Astrocyte (in vitro differentiated cells and primary cell): ENCODE measurements around the gene HSF4. TPM values are rescaled to one million over a fixed set of nuclear protein-coding genes. Genes with fewer than 3 reads are reported as not detected.

Experiments used
- DNase-seq: peaks from one replicate; pipeline ENCODE4 v3.0.0-alpha.2; 2010; ENCODE audit warnings: low read depth
- FAIRE-seq: peaks from 2 replicates; lab custom pipeline; 2011; peaks lifted over from hg19 to GRCh38; lab: Jason Lieb, UNC
- H2AFZ ChIP-seq: 2 replicates; pipeline ENCODE4 v1.6.0; 2012; ENCODE audit warnings: low read depth, low read length, inconsistent platforms
- H3K27ac ChIP-seq: 2 replicates; pipeline ENCODE4 v1.5.1; 2011; ENCODE audit warnings: low read depth, low read length, inconsistent platforms
- H3K27me3 ChIP-seq: 2 replicates; pipeline ENCODE4 v1.6.0; 2011; ENCODE audit warnings: low read length, inconsistent platforms; ENCODE audit not compliant: insufficient read depth
- H3K36me3 ChIP-seq: 2 replicates; pipeline ENCODE4 v1.5.1; 2011; ENCODE audit warnings: low read length, inconsistent platforms; ENCODE audit not compliant: insufficient read depth
- H3K4me1 ChIP-seq: 2 replicates; pipeline ENCODE4 v1.5.1; 2011; ENCODE audit warnings: low read length, inconsistent platforms; ENCODE audit not compliant: insufficient read depth
- H3K4me2 ChIP-seq: 2 replicates; pipeline ENCODE4 v1.6.0; 2012; ENCODE audit warnings: low read length, inconsistent platforms
- H3K4me3 ChIP-seq: 2 replicates; pipeline ENCODE4 v1.5.1; 2011; ENCODE audit warnings: low read depth, mild to moderate bottlenecking, low read length, inconsistent platforms; ENCODE audit not compliant: insufficient read depth
- H3K79me2 ChIP-seq: 2 replicates; pipeline ENCODE4 v1.6.0; 2012; ENCODE audit warnings: mild to moderate bottlenecking, low read length, inconsistent platforms; ENCODE audit not compliant: insufficient read depth
- H3K9ac ChIP-seq: 2 replicates; pipeline ENCODE4 v1.6.0; 2012; ENCODE audit warnings: mild to moderate bottlenecking, low read length, inconsistent platforms
- H3K9me3 ChIP-seq: 2 replicates; pipeline ENCODE4 v1.5.1; 2012; ENCODE audit warnings: low read depth, mild to moderate bottlenecking, low read length, inconsistent platforms; ENCODE audit not compliant: insufficient read depth
- H4K20me1 ChIP-seq: 2 replicates; pipeline ENCODE4 v1.6.0; 2012; ENCODE audit warnings: low read length, inconsistent platforms; ENCODE audit not compliant: insufficient read depth
- H3K27ac Mint-ChIP-seq: one replicate; pipeline ENCODE4 v1.8.0; 2021; ENCODE audit warnings: mild to moderate bottlenecking, mixed read lengths; ENCODE audit not compliant: unreplicated experiment
- H3K27me3 Mint-ChIP-seq: one replicate; pipeline ENCODE4 v1.8.0; 2021; ENCODE audit warnings: low read depth, mixed read lengths; ENCODE audit not compliant: unreplicated experiment
- H3K36me3 Mint-ChIP-seq: one replicate; pipeline ENCODE4 v1.8.0; 2021; ENCODE audit warnings: low read depth, mixed read lengths; ENCODE audit not compliant: unreplicated experiment
- H3K4me1 Mint-ChIP-seq: one replicate; pipeline ENCODE4 v1.8.0; 2021; ENCODE audit warnings: low read depth, mixed read lengths; ENCODE audit not compliant: unreplicated experiment
- H3K4me3 Mint-ChIP-seq: one replicate; pipeline ENCODE4 v1.8.0; 2021; ENCODE audit warnings: mild to moderate bottlenecking, moderate library complexity, mixed read lengths; ENCODE audit not compliant: unreplicated experiment
- H3K9me3 Mint-ChIP-seq: one replicate; pipeline ENCODE4 v1.8.0; 2021; ENCODE audit warnings: mild to moderate bottlenecking, mixed read lengths; ENCODE audit not compliant: unreplicated experiment
- CTCF ChIP-seq: IDR thresholded peaks from 2 replicates; pipeline ENCODE4 v1.5.1; 2011; ENCODE audit warnings: low read depth, mild to moderate bottlenecking, inconsistent platforms, low read length, moderate library complexity; ENCODE audit not compliant: insufficient read depth
- EZH2 ChIP-seq: IDR thresholded peaks from 2 replicates; pipeline ENCODE4 v1.6.1; 2012; ENCODE audit warnings: mild to moderate bottlenecking, low read length, inconsistent platforms; ENCODE audit not compliant: insufficient read depth
- total RNA-seq: library from RNA; stranded (reverse); gene quantifications from 2 replicates; pipeline ENCODE4 v1.2.1, GENCODE V29; 2021

The HSF4 gene
- total RNA-seq, 1 donor from 2014 or later, result 4.5 TPM

DNA sequence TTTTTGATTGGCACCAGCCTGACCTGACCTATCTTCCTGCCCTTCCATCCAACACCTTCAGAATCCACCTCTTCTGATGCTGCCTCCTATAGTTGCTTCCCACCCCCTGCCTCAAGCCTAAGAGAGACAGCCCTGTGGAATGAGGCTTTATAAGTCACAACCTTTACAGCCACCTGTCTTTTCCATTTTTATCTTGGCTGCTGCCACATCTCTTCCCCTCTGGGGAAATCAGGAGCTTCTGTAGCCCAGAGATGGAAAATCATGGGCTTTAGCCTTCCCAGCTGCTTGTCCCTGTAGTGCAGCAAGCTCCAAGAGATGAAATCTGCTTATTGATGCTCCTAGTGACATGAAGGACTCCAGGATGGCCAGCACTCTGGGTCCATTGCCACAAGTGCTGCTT, 36.1 kb upstream of the HSF4 start:
- no peak for FAIRE-seq
- Histone ChIP-seq H3K36me3 (peaks cover 23% of the 10 kb centered on the region), H3K27ac (no peak overlapping the region), H3K9ac (no peak overlapping the region), H3K79me2 (no peaks in the 10 kb centered on the region), H2AFZ (no peak overlapping the region), H4K20me1 (peaks cover 16% of the 10 kb centered on the region), H3K4me3 (no peak overlapping the region), H3K27me3 (no peaks in the 10 kb centered on the region), H3K9me3 (no peaks in the 10 kb centered on the region), H3K4me2 (no peak overlapping the region), H3K4me1 (no peaks in the 10 kb centered on the region)
- no peaks in the 10 kb centered on the region for H3K4me1 Mint-ChIP-seq
- no peak overlapping the region for H3K4me3 Mint-ChIP-seq
- no peaks in the 10 kb centered on the region for H3K27me3 Mint-ChIP-seq
- no peaks in the 10 kb centered on the region for H3K9me3 Mint-ChIP-seq
- H3K36me3 Mint-ChIP-seq, result peaks cover 30% of the 10 kb centered on the region
- TF ChIP-seq CTCF, result no peak
- TF ChIP-seq EZH2, result no peak
- H3K27ac Mint-ChIP-seq, result no peak overlapping the region
- DNase-seq, result no peak

GRCh38 chr16:67128887-67129286, 35.7 kb upstream of the HSF4 start:
- Histone ChIP-seq H3K4me2 (no peak overlapping the region), H3K4me1 (no peaks in the 10 kb centered on the region), H4K20me1 (peaks cover 16% of the 10 kb centered on the region), H3K9ac (no peak overlapping the region), H3K79me2 (no peaks in the 10 kb centered on the region), H2AFZ (no peak overlapping the region), H3K4me3 (no peak overlapping the region), H3K27ac (no peak overlapping the region), H3K36me3 (peaks cover 20% of the 10 kb centered on the region), H3K27me3 (no peaks in the 10 kb centered on the region), H3K9me3 (no peaks in the 10 kb centered on the region)
- Mint-ChIP-seq H3K9me3 (no peaks in the 10 kb centered on the region), H3K4me1 (no peaks in the 10 kb centered on the region), H3K36me3 (peaks cover 28% of the 10 kb centered on the region), H3K27me3 (no peaks in the 10 kb centered on the region), H3K4me3 (no peak overlapping the region), H3K27ac (no peak overlapping the region)
- DNase-seq, result no peak
- FAIRE-seq, result no peak
- TF ChIP-seq EZH2 (no peak), CTCF (no peak)

GRCh38 chr16:67129422-67129821, 35.1 kb upstream of the HSF4 start:
- H2AFZ ChIP-seq, result no peak overlapping the region
- no peaks in the 10 kb centered on the region for H3K9me3 ChIP-seq
- Mint-ChIP-seq H3K9me3 (no peaks in the 10 kb centered on the region), H3K4me1 (no peaks in the 10 kb centered on the region), H3K4me3 (no peak overlapping the region), H3K36me3 (peaks cover 30% of the 10 kb centered on the region), H3K27me3 (no peaks in the 10 kb centered on the region), H3K27ac (no peak overlapping the region)
- no peaks in the 10 kb centered on the region for H3K4me1 ChIP-seq
- FAIRE-seq (no peak), DNase-seq (no peak)
- no peak overlapping the region for H3K9ac ChIP-seq
- H3K79me2 ChIP-seq, result no peaks in the 10 kb centered on the region
- no peak overlapping the region for H3K27ac ChIP-seq
- no peak overlapping the region for H3K4me2 ChIP-seq
- no peaks in the 10 kb centered on the region for H3K27me3 ChIP-seq
- H4K20me1 ChIP-seq, result peaks cover 16% of the 10 kb centered on the region
- TF ChIP-seq CTCF (no peak), EZH2 (no peak)
- H3K36me3 ChIP-seq, result peaks cover 21% of the 10 kb centered on the region
- H3K4me3 ChIP-seq, result no peak overlapping the region
